Measurements from ENCODE around the gene DIP2C.

GRCh38 chr10:593016-593415 is 96.5 kb downstream of the DIP2C start:
- TF ChIP-seq CTCF (IDR thresholded peaks at IDR 0.05), result no peak
- no peak for TF ChIP-seq POLR2A (IDR thresholded peaks at IDR 0.05)
